Ovary (tissue), 9 donors: ENCODE measurements around the gene DCAF4. TPM values are rescaled to one million over a fixed set of nuclear protein-coding genes. Genes with fewer than 3 reads are reported as not detected.

Experiments
- DNase-seq, 5 donors: peaks; one replicate each; pipeline ENCODE4 v3.0.0-alpha.2; 2019 to 2020
- H3K27ac ChIP-seq, 2 donors: fragments of 200-600 bp; one replicate each; pipeline versions ENCODE4 v1.5.1 to v1.8.0; 2019 to 2022
- H3K27me3 ChIP-seq: fragments of 200-600 bp; one replicate; pipeline ENCODE4 v1.8.0; 2022
- H3K36me3 ChIP-seq: fragments of 200-600 bp; sonication (generic); one replicate; pipeline ENCODE4 v1.5.1; 2019
- H3K4me1 ChIP-seq: one replicate; pipeline ENCODE4 v1.8.1; 2013; ENCODE audit warnings: mild to moderate bottlenecking, moderate library complexity; ENCODE audit not compliant: insufficient read depth
- H3K4me3 ChIP-seq: fragments of 200-600 bp; sonication (generic); one replicate; pipeline ENCODE4 v1.5.1; 2017
- H3K9me3 ChIP-seq, 2 donors: fragments of 200-600 bp in 1 of 2; sonication (generic) in 1 of 2; one replicate each; pipeline versions ENCODE4 v1.5.1 to v1.8.1; 2013 to 2019; ENCODE audit warnings: mild to moderate bottlenecking in 1 of 2, moderate library complexity in 1 of 2
- CTCF ChIP-seq, 3 donors: fragments of 450-650 bp in 2 of 3; fragments of 200-600 bp in 1 of 3; IDR thresholded peaks; one replicate each; pipeline versions ENCODE4 v1.5.1 to v1.8.0; 2016 to 2022; ENCODE audit warnings: antibody characterized with exemption in 3 of 3, mild to moderate bottlenecking in 1 of 3
- EP300 ChIP-seq: sonication (generic); formaldehyde crosslinking; IDR thresholded peaks from one replicate; pipeline ENCODE4 v1.6.1; 2017; ENCODE audit warnings: antibody characterized with exemption
- POLR2A ChIP-seq: fragments of 450-650 bp; IDR thresholded peaks from one replicate; pipeline ENCODE4 v1.6.1; 2017; ENCODE audit warnings: antibody characterized with exemption, mild to moderate bottlenecking, moderate library complexity
- WGBS, 3 donors: extraction: QIAGEN DNeasy Blood & Tissue Kit in 1 of 3; methylation state at CpG; one replicate each; pipeline versions ENCODE4 v1.1.5 to v1.1.7; 2013 to 2017; 5-methylcytosine and 5-hydroxymethylcytosine counted together
- intact Hi-C, 4 donors: fragments of 100-400 bp; cut with DNase I; formaldehyde crosslinking; loops; one replicate each; pipeline versions ENCODE4 v1.11.0 to v1.15.1; 2022 to 2023
- polyA plus RNA-seq, 2 donors: library from polyadenylated mRNA; stranded (reverse); fragments of 200-250 nt in 1 of 2; fragments of 350-450 nt in 1 of 2; fragmentation: Illumina TruSeq in 1 of 2; extraction: RNeasy Lipid Tissue Mini Kit (QIAGEN cat#74804) in 1 of 2; gene quantifications; one replicate each; pipeline ENCODE4 v1.2.3, GENCODE V29; 2013 to 2014
- total RNA-seq, 7 donors: library from RNA; depleted of rRNA in 2 of 7; stranded (reverse); fragments of >200 nt in 2 of 7; fragmentation: NEBNext Ultra II Directional in 3 of 7; extraction: Animal tissue kit (Norgen Biotek cat#: 25700) in 3 of 7; gene quantifications; one replicate each; pipeline versions ENCODE4 v1.1.0 to v1.2.4, GENCODE V29; 2016 to 2023
- donor health status: DM: no; HTN: no; CAD: no; lungs with moderate emphysema.
- donor health status: DM: no; HTN: no; CAD: no.
- donor health status: Bipolar disorder and iron deficiency.
- donor health status: DM: yes; HTN: yes; CAD: no.
- donor health status: DM: no; HTN: no; CAD: no.
- donor health status: DM: yes; HTN: yes; CAD: no.

The DCAF4 gene
- total and polyA plus RNA-seq, 9 donors: 12.2 to 31.1 (median 20.4) TPM

GRCh38 chr14:72906879-72907278, 19.4 kb upstream of the DCAF4 start:
- Histone ChIP-seq H3K36me3 (no peaks in the 10 kb centered on the region), H3K27ac (no peak overlapping the region), H3K4me1 (peaks cover 11% of the 10 kb centered on the region), H3K4me3 (no peak overlapping the region), H3K9me3 (no peaks in the 10 kb centered on the region), H3K27me3 (no peaks in the 10 kb centered on the region)
- 32 to 36% (median 35%) methylated on average over 1 of the region's 1 CpG for WGBS, 3 donors
- no peak for TF ChIP-seq EP300
- TF ChIP-seq CTCF (IDR thresholded peaks at IDR 0.05): no peak
- TF ChIP-seq POLR2A: no peak
- intact Hi-C loops: loop anchor here in 1 of 4 donors (2.0 to 5.0 kb wide), 2 partner anchors 35 to 390 kb away; no protein-coding TSS in a partner anchor
- DNase-seq: no peak

GRCh38 chr14:72907886-72908285, 18.4 kb upstream of the DCAF4 start:
- H3K36me3 ChIP-seq: no peaks in the 10 kb centered on the region
- no peak overlapping the region for H3K27ac ChIP-seq
- no peak for DNase-seq
- H3K4me1 ChIP-seq: peaks cover 11% of the 10 kb centered on the region
- H3K27me3 ChIP-seq: no peaks in the 10 kb centered on the region
- no peak overlapping the region for H3K4me3 ChIP-seq
- 34 to 36% (median 35%) methylated on average over 5 of the region's 5 CpGs for WGBS, 3 donors
- H3K9me3 ChIP-seq: no peaks in the 10 kb centered on the region
- intact Hi-C loops: loop anchor here in 1 of 4 donors (2.0 to 5.0 kb wide), 2 partner anchors 34 to 391 kb away; no protein-coding TSS in a partner anchor
- TF ChIP-seq EP300 (no peak), CTCF (IDR thresholded peaks at IDR 0.05) (no peak), POLR2A (no peak)

GRCh38 chr14:72909163-72909562, 17.1 kb upstream of the DCAF4 start:
- DNase-seq: no peak
- no peak for TF ChIP-seq POLR2A
- no peak for TF ChIP-seq EP300
- TF ChIP-seq CTCF (IDR thresholded peaks at IDR 0.05): no peak
- no peaks in the 10 kb centered on the region for H3K27me3 ChIP-seq
- 9 to 22% (median 14%) methylated on average over 5 of the region's 5 CpGs for WGBS, 3 donors
- H3K9me3 ChIP-seq: no peaks in the 10 kb centered on the region
- intact Hi-C loops: loop anchor here in 1 of 4 donors (5.0 kb wide), 1 partner anchor 33 kb away; no protein-coding TSS in a partner anchor
- no peak overlapping the region for H3K4me3 ChIP-seq
- peak overlapping the region in 1 of 2 donors; percentile 3 for H3K27ac ChIP-seq
- H3K4me1 ChIP-seq: peaks cover 11% of the 10 kb centered on the region
- no peaks in the 10 kb centered on the region for H3K36me3 ChIP-seq

GRCh38 chr14:72913809-72914208, 12.5 kb upstream of the DCAF4 start:
- 1 to 18% (median 13%) methylated on average over 2 of the region's 2 CpGs for WGBS, 3 donors
- intact Hi-C loops: no loop called here

More at GRCh38 chr14:72913809-72914208, 12.5 kb upstream of the DCAF4 start:
- Histone ChIP-seq H3K4me3 (no peak overlapping the region), H3K27ac (no peak overlapping the region), H3K9me3 (no peaks in the 10 kb centered on the region), H3K4me1 (no peaks in the 10 kb centered on the region), H3K36me3 (no peaks in the 10 kb centered on the region), H3K27me3 (no peaks in the 10 kb centered on the region)
- DNase-seq: no peak
- no peak for TF ChIP-seq CTCF (IDR thresholded peaks at IDR 0.05)
